B cell (primary cell): ENCODE measurements around the gene GNS. TPM values are rescaled to one million over a fixed set of nuclear protein-coding genes. Genes with fewer than 3 reads are reported as not detected.

ENCODE experiments used
- ATAC-seq: fragments of 200-7000 bp; cut with Tn5 transposase; one replicate; pipeline ENCODE4 v1.10.0; 2021; ENCODE audit warnings: low read depth, mild to moderate bottlenecking, moderate number of reproducible peaks, moderate library complexity
- CTCF ChIA-PET: fragments of 350-600 bp; sonication (Branson Sonifier 250); formaldehyde crosslinking; loops from one replicate; lab custom pipeline; 2021; ENCODE audit warnings: antibody characterized with exemption, inconsistent platforms; lab: Charles Lee
- POLR2A ChIA-PET: fragments of 350-600 bp; sonication (Branson Sonifier 250); formaldehyde crosslinking; loops from one replicate; lab custom pipeline; 2021; ENCODE audit warnings: antibody characterized with exemption; lab: Charles Lee
- DNase-seq: peaks from one replicate; pipeline ENCODE4 v3.0.0; 2013
- H2AFZ ChIP-seq: 2 replicates; pipeline ENCODE4 v1.6.1; 2012; ENCODE audit warnings: mild to moderate bottlenecking, low read depth, low read length; ENCODE audit not compliant: insufficient read depth, poor library complexity, severe bottlenecking
- H3K27ac ChIP-seq, 2 donors: 1 replicate in 1 of 2; 2 replicates in 1 of 2; pipeline ENCODE4 v1.5.1; 2012 to 2013; ENCODE audit warnings: low read length in 2 of 2, mild to moderate bottlenecking in 2 of 2, moderate library complexity in 1 of 2
- H3K27me3 ChIP-seq, 4 experiments: fragments of 200-600 bp in 1 of 4; sonication (generic) in 1 of 4; replicated peaks in 1 of 4; 1 replicate in 2 of 4; 2 replicates in 2 of 4; pipeline versions ENCODE4 v1.6.1 to v1.7.0; 2013 to 2016; ENCODE audit warnings: low read length in 3 of 4, mild to moderate bottlenecking in 2 of 4, mixed read lengths in 1 of 4, moderate library complexity in 1 of 4; ENCODE audit not compliant: insufficient read depth in 4 of 4, control insufficient read depth in 3 of 4; ENCODE audit errors: control extremely low read depth in 1 of 4
- H3K36me3 ChIP-seq, 2 experiments: replicated peaks in 1 of 2; 1 replicate in 1 of 2; 2 replicates in 1 of 2; pipeline versions ENCODE4 v1.6.1 to v1.7.1; 2013; ENCODE audit warnings: low read length in 1 of 2; ENCODE audit not compliant: insufficient read depth in 2 of 2, control insufficient read depth in 1 of 2; ENCODE audit errors: control extremely low read depth in 1 of 2, extremely low read depth in 1 of 2
- H3K4me1 ChIP-seq, 2 donors: fragments of 200-600 bp in 1 of 2; sonication (generic) in 1 of 2; 1 replicate in 1 of 2; 2 replicates in 1 of 2; pipeline versions ENCODE4 v1.5.1 to v1.6.1; 2013 to 2017; ENCODE audit warnings: low read length in 2 of 2; ENCODE audit not compliant: control insufficient read depth in 2 of 2, insufficient read depth in 2 of 2
- H3K4me2 ChIP-seq: replicated peaks from 2 replicates; pipeline ENCODE3; 2012; ENCODE audit warnings: mild to moderate bottlenecking, low read depth, low read length; ENCODE audit not compliant: poor library complexity, severe bottlenecking
- H3K4me3 ChIP-seq, 5 experiments: fragments of 200-600 bp in 1 of 5; sonication (generic) in 1 of 5; 1 replicate in 3 of 5; 2 replicates in 2 of 5; pipeline versions ENCODE4 v1.5.1 to v1.7.0; 2011 to 2016; ENCODE audit warnings: low read length in 4 of 5, mild to moderate bottlenecking in 4 of 5, low read depth in 2 of 5, control low read depth in 1 of 5, moderate library complexity in 1 of 5; ENCODE audit not compliant: insufficient read depth in 1 of 5; ENCODE audit errors: control extremely low read depth in 1 of 5, extremely low read depth in 1 of 5
- H3K79me2 ChIP-seq: fragments of 200-600 bp; sonication (generic); one replicate; pipeline ENCODE4 v1.6.0; 2016; ENCODE audit warnings: low read length; ENCODE audit not compliant: control insufficient read depth, insufficient read depth
- H3K9ac ChIP-seq: fragments of 200-600 bp; sonication (generic); 2 replicates; pipeline ENCODE4 v1.6.1; 2017; ENCODE audit warnings: mild to moderate bottlenecking, low read length, moderate library complexity
- H3K9me3 ChIP-seq, 3 donors: one replicate each; pipeline versions ENCODE4 v1.6.1 to v1.7.1; 2013; ENCODE audit warnings: low read length in 2 of 3; ENCODE audit not compliant: control insufficient read depth in 2 of 3, insufficient read depth in 1 of 3; ENCODE audit errors: control extremely low read depth in 1 of 3
- H4K20me1 ChIP-seq: 2 replicates; pipeline ENCODE4 v1.6.0; 2012; ENCODE audit warnings: mild to moderate bottlenecking, low read length; ENCODE audit not compliant: insufficient read depth, control insufficient read depth, poor library complexity, severe bottlenecking
- H3K27ac Mint-ChIP-seq: one replicate; pipeline ENCODE4 v1.8.0; 2021; ENCODE audit warnings: mixed read lengths
- H3K27me3 Mint-ChIP-seq: one replicate; pipeline ENCODE4 v1.8.0; 2021; ENCODE audit warnings: mixed read lengths
- H3K4me1 Mint-ChIP-seq: one replicate; pipeline ENCODE4 v1.8.0; 2021; ENCODE audit warnings: mixed read lengths
- H3K4me3 Mint-ChIP-seq: one replicate; pipeline ENCODE4 v1.8.0; 2021; ENCODE audit warnings: mixed read lengths
- H3K9me3 Mint-ChIP-seq: one replicate; pipeline ENCODE4 v1.8.0; 2022; ENCODE audit warnings: mixed read lengths; ENCODE audit not compliant: insufficient read depth
- EZH2 ChIP-seq: IDR thresholded peaks from 2 replicates; pipeline ENCODE4 v1.6.1; 2012; ENCODE audit warnings: borderline replicate concordance, low read depth, mild to moderate bottlenecking, moderate library complexity, low read length; ENCODE audit not compliant: insufficient read depth, poor library complexity, severe bottlenecking
- WGBS: methylation state at CpG from one replicate; pipeline ENCODE4 v1.1.5; 2013; ENCODE audit warnings: missing lambda C conversion rate; ENCODE audit not compliant: insufficient coverage; 5-methylcytosine and 5-hydroxymethylcytosine counted together
- intact Hi-C: fragments of 100-400 bp; cut with micrococcal nuclease; formaldehyde crosslinking; loops from one replicate; pipeline ENCODE4 v1.10.0; 2022
- polyA plus RNA-seq: library from polyadenylated mRNA; depleted of rRNA; stranded (reverse); fragments of >200 nt; gene quantifications from 2 replicates; pipeline ENCODE4 v1.2.3, GENCODE V29; 2012
- total RNA-seq, 2 donors: library from RNA; stranded (reverse); fragments of 120-200 nt in 1 of 2; gene quantifications; 1 replicate in 1 of 2; 2 replicates in 1 of 2; pipeline versions ENCODE4 v1.2.3 to v1.2.4, GENCODE V29; 2013 to 2022
- TF ChIP-seq, protein P1 (sequence below): fragments of 200-600 bp; IDR thresholded peaks from one replicate; pipeline ENCODE4 v1.8.0; 2022; ENCODE audit warnings: antibody characterized with exemption, mild to moderate bottlenecking

The GNS gene
- total and polyA plus RNA-seq, 2 donors (not counting 1 experiment from before 2014, with no cell fraction given) = 7.0 to 26.7 TPM

DNA sequence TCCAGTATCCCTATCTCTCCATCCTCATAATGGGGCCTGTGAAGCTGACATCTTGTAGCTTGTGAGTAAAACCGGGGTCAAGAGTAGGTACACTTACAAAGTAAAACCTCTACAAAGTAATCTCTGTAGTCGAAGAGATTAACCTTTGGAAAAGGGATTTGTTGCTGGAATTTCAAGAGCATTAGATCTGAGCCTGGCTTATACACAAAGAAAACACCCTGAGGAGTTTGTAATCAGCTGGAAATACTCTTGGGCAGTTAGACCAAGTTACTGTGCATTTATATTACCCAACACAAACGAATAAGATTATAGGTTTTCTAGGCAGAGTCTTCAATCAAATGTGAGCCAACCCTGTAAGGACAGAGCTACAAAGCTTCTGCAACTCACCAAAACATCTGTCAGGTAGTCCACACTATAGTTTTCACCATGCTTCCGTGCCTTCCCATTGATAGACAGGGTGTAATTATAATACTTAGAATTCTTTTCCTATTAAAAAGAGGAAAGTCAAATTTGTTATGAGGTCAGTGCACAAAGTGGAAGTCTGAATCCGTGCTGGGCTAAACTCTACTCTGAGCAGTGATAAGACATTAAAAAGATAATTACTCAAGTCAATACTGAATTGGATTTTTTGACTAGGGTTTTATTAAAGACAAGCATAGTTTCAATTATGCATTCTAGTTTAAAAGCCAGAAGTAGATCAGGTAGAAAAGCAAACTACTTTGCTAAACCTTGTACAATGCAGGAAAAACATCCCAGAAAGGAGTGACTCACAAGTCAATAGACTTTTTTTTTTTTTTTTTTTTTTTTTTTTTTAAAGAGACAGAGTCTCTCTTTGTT, 14.6 kb downstream of the GNS start:
- no peak overlapping the region for H3K9ac ChIP-seq
- no peaks in the 10 kb centered on the region for H3K9me3 ChIP-seq
- DNase-seq (no peak), ATAC-seq (no peak)
- H3K9me3 Mint-ChIP-seq = no peaks in the 10 kb centered on the region
- intact Hi-C loops = no loop called here
- ChIA-PET CTCF (interaction anchor here (0.6 kb wide), 1 partner anchor 11 kb away, joined by 3 read pairs; no protein-coding TSS in a partner anchor), POLR2A (no interaction called here)
- TF ChIP-seq, protein P1, sequence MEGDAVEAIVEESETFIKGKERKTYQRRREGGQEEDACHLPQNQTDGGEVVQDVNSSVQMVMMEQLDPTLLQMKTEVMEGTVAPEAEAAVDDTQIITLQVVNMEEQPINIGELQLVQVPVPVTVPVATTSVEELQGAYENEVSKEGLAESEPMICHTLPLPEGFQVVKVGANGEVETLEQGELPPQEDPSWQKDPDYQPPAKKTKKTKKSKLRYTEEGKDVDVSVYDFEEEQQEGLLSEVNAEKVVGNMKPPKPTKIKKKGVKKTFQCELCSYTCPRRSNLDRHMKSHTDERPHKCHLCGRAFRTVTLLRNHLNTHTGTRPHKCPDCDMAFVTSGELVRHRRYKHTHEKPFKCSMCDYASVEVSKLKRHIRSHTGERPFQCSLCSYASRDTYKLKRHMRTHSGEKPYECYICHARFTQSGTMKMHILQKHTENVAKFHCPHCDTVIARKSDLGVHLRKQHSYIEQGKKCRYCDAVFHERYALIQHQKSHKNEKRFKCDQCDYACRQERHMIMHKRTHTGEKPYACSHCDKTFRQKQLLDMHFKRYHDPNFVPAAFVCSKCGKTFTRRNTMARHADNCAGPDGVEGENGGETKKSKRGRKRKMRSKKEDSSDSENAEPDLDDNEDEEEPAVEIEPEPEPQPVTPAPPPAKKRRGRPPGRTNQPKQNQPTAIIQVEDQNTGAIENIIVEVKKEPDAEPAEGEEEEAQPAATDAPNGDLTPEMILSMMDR = no peak
- no peak for TF ChIP-seq EZH2
- H3K27ac ChIP-seq = no peak overlapping the region
- H3K4me2 ChIP-seq = no peak overlapping the region
- H3K27me3 ChIP-seq = no peaks in the 10 kb centered on the region
- H4K20me1 ChIP-seq = no peaks in the 10 kb centered on the region
- no peaks in the 10 kb centered on the region for H3K79me2 ChIP-seq
- H3K27ac Mint-ChIP-seq = no peak overlapping the region
- peaks cover 8 to 31% of the 10 kb centered on the region in 2 experiments for H3K36me3 ChIP-seq
- H3K4me3 ChIP-seq = no peak overlapping the region
- WGBS = no CpG with 5 or more reads among the region's 5 CpGs
- H2AFZ ChIP-seq = no peak overlapping the region
- no peaks in the 10 kb centered on the region for H3K4me1 ChIP-seq
- H3K4me3 Mint-ChIP-seq = no peak overlapping the region
- no peaks in the 10 kb centered on the region for H3K4me1 Mint-ChIP-seq
- H3K27me3 Mint-ChIP-seq = no peaks in the 10 kb centered on the region

DNA sequence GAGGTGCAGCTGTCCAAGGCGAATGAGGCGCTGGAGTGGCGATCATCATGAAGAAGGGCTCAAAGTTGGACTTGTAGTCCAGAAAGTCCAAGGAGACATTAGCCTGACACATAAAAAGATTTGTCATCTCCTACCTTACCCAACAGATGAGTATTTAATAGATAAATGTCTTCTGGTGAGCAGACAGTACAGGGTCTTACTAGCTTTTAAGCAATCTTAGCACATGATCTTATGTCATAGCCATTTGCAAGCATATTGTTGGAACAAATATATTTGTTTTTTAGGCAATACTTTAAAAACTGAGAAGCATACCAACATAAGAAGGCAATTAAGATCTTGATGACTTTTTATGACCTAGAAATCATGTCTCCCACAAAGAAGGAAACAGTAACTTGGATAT, 16.0 kb downstream of the GNS start:
- no peak overlapping the region for H3K4me3 Mint-ChIP-seq
- DNase-seq (no peak), ATAC-seq (no peak)
- H3K79me2 ChIP-seq = no peaks in the 10 kb centered on the region
- H3K4me1 Mint-ChIP-seq = no peaks in the 10 kb centered on the region
- H3K9me3 ChIP-seq = no peaks in the 10 kb centered on the region
- no peak for TF ChIP-seq EZH2
- TF ChIP-seq, protein P1 = no peak
- no peak overlapping the region for H3K27ac Mint-ChIP-seq
- ChIA-PET POLR2A (no interaction called here), CTCF (no interaction called here)
- H4K20me1 ChIP-seq = no peaks in the 10 kb centered on the region
- no CpG with 5 or more reads among the region's 3 CpGs for WGBS
- H3K9ac ChIP-seq = no peak overlapping the region
- H3K27me3 Mint-ChIP-seq = no peaks in the 10 kb centered on the region
- H3K9me3 Mint-ChIP-seq = no peaks in the 10 kb centered on the region
- intact Hi-C loops = no loop called here
- no peak overlapping the region for H2AFZ ChIP-seq
- H3K4me2 ChIP-seq = no peak overlapping the region
- no peaks in the 10 kb centered on the region for H3K4me1 ChIP-seq
- H3K4me3 ChIP-seq = no peak overlapping the region
- H3K36me3 ChIP-seq = peaks cover 6 to 41% of the 10 kb centered on the region in 2 experiments
- H3K27me3 ChIP-seq = no peaks in the 10 kb centered on the region
- H3K27ac ChIP-seq = no peak overlapping the region
